NB4 (cell line): ENCODE measurements around the gene U2AF2.

ENCODE experiments used
- CTCF ChIP-seq: IDR thresholded peaks from one replicate; pipeline ENCODE4 v1.5.1; 2012; ENCODE audit warnings: low read depth, low read length
- MAX ChIP-seq: IDR thresholded peaks from 2 replicates; pipeline ENCODE4 v1.6.1; 2011; ENCODE audit warnings: low read depth, low read length
- MYC ChIP-seq: IDR thresholded peaks from 2 replicates; pipeline ENCODE4 v1.6.1; 2011; ENCODE audit warnings: low read depth, low read length
- POLR2A ChIP-seq: IDR thresholded peaks from 2 replicates; pipeline ENCODE4 v1.6.1; 2011; ENCODE audit warnings: mild to moderate bottlenecking; ENCODE audit not compliant: insufficient read length; ENCODE audit errors: extremely low read depth

- TF ChIP-seq CTCF (no peak), POLR2A (no peak), MYC (no peak), MAX (no peak)
These were observed 9.3 kb upstream of the U2AF2 start for GRCh38 chr19:55645512-55645881.
